H1 (cell line): ENCODE results near the gene LGR4. TPM values are rescaled to one million over a fixed set of nuclear protein-coding genes. Genes with fewer than 3 reads are reported as not detected.
A peak's percentile ranks its signal among the peaks of the same experiment; 100 is the strongest.

Experiments used
- CTCF ChIA-PET: fragments of 300-600 bp; sonication (Branson Sonifier 250); formaldehyde crosslinking; loops from one replicate; lab custom pipeline; 2021; ENCODE audit not compliant: partially characterized antibody; lab: Charles Lee
- POLR2A ChIA-PET: fragments of 300-600 bp; sonication (Branson Sonifier 250); formaldehyde crosslinking; loops from one replicate; lab custom pipeline; 2021; ENCODE audit warnings: inconsistent platforms; ENCODE audit not compliant: partially characterized antibody; lab: Charles Lee
- DNase-seq, 2 experiments: peaks; one replicate each; pipeline versions ENCODE4 v3.0.0 to v3.0.0-alpha.2; 2010 to 2022; ENCODE audit warnings: low spot score in 2 of 2, low read depth in 1 of 2, mixed read lengths in 1 of 2
- FAIRE-seq: peaks from 2 replicates; lab custom pipeline; 2011; peaks lifted over from hg19 to GRCh38; lab: Jason Lieb, UNC
- H2AFZ ChIP-seq: 2 replicates; pipeline ENCODE4 v1.8.1; 2012; ENCODE audit warnings: low read length, inconsistent platforms
- H2AK5ac ChIP-seq: 2 replicates; pipeline ENCODE4 v1.6.1; 2013; ENCODE audit warnings: low read depth, low read length
- H2BK120ac ChIP-seq: replicated peaks from 2 replicates; pipeline ENCODE3; 2013; ENCODE audit warnings: low read depth, low read length, inconsistent platforms
- H2BK12ac ChIP-seq: 2 replicates; pipeline ENCODE4 v1.6.1; 2013; ENCODE audit warnings: low read depth, low read length
- H2BK15ac ChIP-seq: 2 replicates; pipeline ENCODE4 v1.6.1; 2013; ENCODE audit warnings: low read length
- H2BK20ac ChIP-seq: 2 replicates; pipeline ENCODE4 v1.6.1; 2013; ENCODE audit warnings: low read length
- H2BK5ac ChIP-seq: 2 replicates; pipeline ENCODE4 v1.6.1; 2013; ENCODE audit warnings: low read depth, low read length
- H3K14ac ChIP-seq: 2 replicates; pipeline ENCODE4 v1.6.1; 2013; ENCODE audit warnings: inconsistent platforms; ENCODE audit not compliant: insufficient read length
- H3K18ac ChIP-seq: 2 replicates; pipeline ENCODE4 v1.6.1; 2013; ENCODE audit warnings: low read length; ENCODE audit errors: extremely low read depth
- H3K23ac ChIP-seq: 2 replicates; pipeline ENCODE4 v1.6.1; 2013; ENCODE audit warnings: inconsistent platforms; ENCODE audit not compliant: insufficient read length
- H3K23me2 ChIP-seq: 2 replicates; pipeline ENCODE4 v1.6.1; 2013; ENCODE audit warnings: low read depth, low read length
- H3K27ac ChIP-seq: 2 replicates; pipeline ENCODE4 v1.6.1; 2011; ENCODE audit warnings: low read depth, low read length, inconsistent platforms
- H3K27me3 ChIP-seq, 4 experiments: replicated peaks in 1 of 4; 1 replicate in 1 of 4; 2 replicates in 3 of 4; pipeline versions ENCODE4 v1.6.1 to v1.8.1; 2011 to 2013; ENCODE audit warnings: low read length in 3 of 4, mild to moderate bottlenecking in 3 of 4, inconsistent platforms in 2 of 4, mixed read lengths in 2 of 4, moderate library complexity in 1 of 4; ENCODE audit not compliant: control insufficient read depth in 3 of 4, insufficient read depth in 3 of 4; ENCODE audit errors: extremely low read depth in 1 of 4
- H3K36me3 ChIP-seq, 4 experiments: 2 replicates each; pipeline versions ENCODE4 v1.6.1 to v1.8.1; 2011 to 2013; ENCODE audit warnings: mild to moderate bottlenecking in 4 of 4, low read length in 3 of 4, moderate library complexity in 2 of 4, control low read depth in 1 of 4, inconsistent platforms in 1 of 4; ENCODE audit not compliant: insufficient read depth in 4 of 4, control insufficient read depth in 2 of 4
- H3K4ac ChIP-seq: replicated peaks from 2 replicates; pipeline ENCODE3; 2013; ENCODE audit warnings: low read length, low read depth, mixed read lengths, inconsistent platforms; ENCODE audit not compliant: insufficient read length
- H3K4me1 ChIP-seq, 4 experiments: replicated peaks in 1 of 4; 1 replicate in 1 of 4; 2 replicates in 3 of 4; pipeline versions ENCODE4 v1.6.1 to v1.8.1; 2011 to 2013; ENCODE audit warnings: low read length in 3 of 4, inconsistent platforms in 2 of 4, mixed read lengths in 1 of 4; ENCODE audit not compliant: insufficient read depth in 4 of 4, control insufficient read depth in 3 of 4
- H3K4me2 ChIP-seq, 2 experiments: 2 replicates each; pipeline versions ENCODE4 v1.6.1 to v1.8.1; 2011 to 2013; ENCODE audit warnings: low read depth in 2 of 2, low read length in 2 of 2, control low read depth in 1 of 2, inconsistent platforms in 1 of 2, mild to moderate bottlenecking in 1 of 2; ENCODE audit not compliant: insufficient read depth in 1 of 2
- H3K4me3 ChIP-seq, 4 experiments: fragments of 200-600, 300-600 bp in 1 of 4; sonication (generic), shearing (Covaris generic), sonication (Bioruptor Twin) in 1 of 4; 2 replicates each; pipeline versions ENCODE4 v1.5.1 to v1.8.1; 2011 to 2016; ENCODE audit warnings: low read length in 4 of 4, low read depth in 3 of 4, control low read depth in 2 of 4, inconsistent platforms in 2 of 4, mild to moderate bottlenecking in 2 of 4, mixed read lengths in 1 of 4, moderate library complexity in 1 of 4; ENCODE audit not compliant: insufficient read depth in 2 of 4; ENCODE audit errors: extremely low read depth in 1 of 4
- H3K56ac ChIP-seq: replicated peaks from 2 replicates; pipeline ENCODE3; 2013; ENCODE audit warnings: low read depth, mild to moderate bottlenecking, mixed read lengths, low read length, inconsistent platforms; ENCODE audit not compliant: insufficient read length
- H3K79me1 ChIP-seq: 2 replicates; pipeline ENCODE4 v1.6.1; 2013; ENCODE audit warnings: low read depth, low read length, control low read depth
- H3K79me2 ChIP-seq, 2 experiments: 2 replicates each; pipeline versions ENCODE4 v1.6.1 to v1.8.1; 2012 to 2013; ENCODE audit warnings: low read length in 2 of 2, mild to moderate bottlenecking in 2 of 2, inconsistent platforms in 1 of 2; ENCODE audit not compliant: insufficient read depth in 2 of 2, control insufficient read depth in 1 of 2
- H3K9ac ChIP-seq, 4 experiments: replicated peaks in 1 of 4; 1 replicate in 1 of 4; 2 replicates in 3 of 4; pipeline versions ENCODE4 v1.6.1 to v1.8.1; 2011 to 2013; ENCODE audit warnings: low read depth in 3 of 4, low read length in 3 of 4, control low read depth in 2 of 4, mild to moderate bottlenecking in 2 of 4, moderate library complexity in 2 of 4, inconsistent platforms in 1 of 4; ENCODE audit errors: extremely low read depth in 1 of 4
- H3K9me3 ChIP-seq, 2 experiments: 2 replicates each; pipeline versions ENCODE4 v1.6.1 to v1.8.1; 2012 to 2013; ENCODE audit warnings: mild to moderate bottlenecking in 2 of 2, moderate library complexity in 2 of 2, control low read depth in 1 of 2, inconsistent platforms in 1 of 2, low read depth in 1 of 2, low read length in 1 of 2, mixed read lengths in 1 of 2; ENCODE audit not compliant: insufficient read depth in 2 of 2
- H4K20me1 ChIP-seq, 2 experiments: replicated peaks in 1 of 2; 2 replicates each; pipeline versions ENCODE3 to v1.8.1; 2011 to 2013; ENCODE audit warnings: inconsistent platforms in 2 of 2, low read length in 2 of 2, mild to moderate bottlenecking in 1 of 2; ENCODE audit not compliant: insufficient read depth in 2 of 2, control insufficient read depth in 1 of 2
- H4K5ac ChIP-seq: 2 replicates; pipeline ENCODE4 v1.6.1; 2013; ENCODE audit warnings: low read length, low read depth, mixed read lengths, inconsistent platforms; ENCODE audit not compliant: insufficient read length
- H4K8ac ChIP-seq: 2 replicates; pipeline ENCODE4 v1.8.0; 2013; ENCODE audit warnings: mild to moderate bottlenecking, moderate library complexity, low read length, inconsistent platforms; ENCODE audit not compliant: insufficient read depth; ENCODE audit errors: extremely low read depth
- H4K91ac ChIP-seq: replicated peaks from 2 replicates; pipeline ENCODE3; 2013; ENCODE audit warnings: low read length, mixed read lengths, inconsistent platforms; ENCODE audit not compliant: insufficient read length
- WGBS, 2 experiments: shearing (Covaris generic) in 1 of 2; methylation state at CpG; one replicate each; pipeline versions ENCODE4 v1.1.6 to v1.1.7; 2013 to 2015; ENCODE audit warnings: low lambda C conversion rate in 2 of 2, mixed read lengths in 2 of 2, inconsistent platforms in 1 of 2, low coverage in 1 of 2, missing lambda C conversion rate in 1 of 2; ENCODE audit not compliant: insufficient replicate concordance in 2 of 2, insufficient coverage in 1 of 2, insufficient read length in 1 of 2; ENCODE audit errors: extremely low coverage in 1 of 2, missing lambda C conversion rate in 1 of 2; 5-methylcytosine and 5-hydroxymethylcytosine counted together
- polyA plus RNA-seq, 7 experiments: library from polyadenylated mRNA; depleted of rRNA in 3 of 7; stranded (reverse) in 5 of 7; unstranded in 2 of 7; fragments of >200 nt in 5 of 7; fragments of 200-250 nt in 2 of 7; gene quantifications; 1 replicate in 5 of 7; 2 replicates in 1 of 7; 4 replicates in 1 of 7; pipeline versions ENCODE4 v1.2.1 to v1.2.3, GENCODE V29; 2011 to 2013; ENCODE audit warnings: missing spikeins in 2 of 7, mixed read lengths in 2 of 7
- total RNA-seq: library from RNA; stranded (reverse); fragmentation: NEBNext Ultra II Directional; extraction: Animal tissue kit (Norgen Biotek cat#: 25700); gene quantifications from 2 replicates; pipeline ENCODE4 v1.2.1, GENCODE V29; 2021

The LGR4 gene
- total and polyA plus RNA-seq, 2 of the 8 experiments (the other 6 are each of a cell fraction or from before 2014, with no cell fraction given): 26.6 to 61.7 TPM

GRCh38 chr11:27395556-27396258 lies 76.9 kb downstream of the LGR4 start:
- Histone ChIP-seq H2BK12ac (no peak overlapping the region), H3K14ac (no peak overlapping the region), H3K79me1 (peaks cover 8% of the 10 kb centered on the region; the same call in 1 of the 2 replicates), H3K9ac (no peak overlapping the region), H2AK5ac (no peak overlapping the region), H2BK20ac (no peak overlapping the region), H3K56ac (no peak overlapping the region), H2BK5ac (no peak overlapping the region), H3K18ac (no peak overlapping the region), H3K4ac (no peak overlapping the region), H4K5ac (no peak overlapping the region), H3K4me3 (no peak overlapping the region), H3K27me3 (no peaks in the 10 kb centered on the region), H3K9me3 (no peaks in the 10 kb centered on the region), H3K23me2 (no peaks in the 10 kb centered on the region), H2BK15ac (no peak overlapping the region), H4K91ac (no peak overlapping the region), H3K36me3 (peaks cover 0 to 18% (median 0%) of the 10 kb centered on the region in 4 experiments; a peak in 2 of 8 replicates), H4K8ac (no peak overlapping the region), H3K27ac (no peak overlapping the region), H3K79me2 (peaks cover 3 to 47% of the 10 kb centered on the region in 2 experiments; a peak in 3 of 4 replicates), H4K20me1 (peaks cover 9 to 20% of the 10 kb centered on the region in 2 experiments), H2BK120ac (no peak overlapping the region), H3K23ac (no peak overlapping the region), H3K4me2 (peak overlapping the region in 1 of 2 experiments; percentile 7; a peak in 1 of 4 replicates), H2AFZ (no peak overlapping the region), H3K4me1 (peaks cover 2 to 20% (median 16%) of the 10 kb centered on the region in 4 experiments; a peak in 6 of 7 replicates)
- CTCF ChIA-PET: interaction anchor here (0.6 to 3.4 kb wide), 5 partner anchors 12 to 1515 kb away, joined by 3 to 30 read pairs (median 3); no protein-coding TSS in a partner anchor
- POLR2A ChIA-PET: interaction anchor here (1.0 to 3.3 kb wide), 5 partner anchors 9 to 75 kb away, joined by 3 to 15 read pairs (median 3); partner anchors contain the start of gene CCDC34
- DNase-seq: no peak
- FAIRE-seq: no peak
- WGBS, 2 experiments: 64% methylated on average over 7 of the region's 7 CpGs; no CpG with 5 or more reads in 1 of the 2 experiments
